Ovary (tissue), 9 donors: ENCODE results near the gene LRRIQ4. TPM values are rescaled to one million over a fixed set of nuclear protein-coding genes. Genes with fewer than 3 reads are reported as not detected.

ENCODE experiments used
- DNase-seq, 5 donors: peaks; one replicate each; pipeline ENCODE4 v3.0.0-alpha.2; 2019 to 2020
- H3K27ac ChIP-seq, 2 donors: fragments of 200-600 bp; one replicate each; pipeline versions ENCODE4 v1.5.1 to v1.8.0; 2019 to 2022
- H3K27me3 ChIP-seq: fragments of 200-600 bp; one replicate; pipeline ENCODE4 v1.8.0; 2022
- H3K36me3 ChIP-seq: fragments of 200-600 bp; sonication (generic); one replicate; pipeline ENCODE4 v1.5.1; 2019
- H3K4me1 ChIP-seq: one replicate; pipeline ENCODE4 v1.8.1; 2013; ENCODE audit warnings: mild to moderate bottlenecking, moderate library complexity; ENCODE audit not compliant: insufficient read depth
- H3K4me3 ChIP-seq: fragments of 200-600 bp; sonication (generic); one replicate; pipeline ENCODE4 v1.5.1; 2017
- H3K9me3 ChIP-seq, 2 donors: fragments of 200-600 bp in 1 of 2; sonication (generic) in 1 of 2; one replicate each; pipeline versions ENCODE4 v1.5.1 to v1.8.1; 2013 to 2019; ENCODE audit warnings: mild to moderate bottlenecking in 1 of 2, moderate library complexity in 1 of 2
- EP300 ChIP-seq: sonication (generic); formaldehyde crosslinking; IDR thresholded peaks from one replicate; pipeline ENCODE4 v1.6.1; 2017; ENCODE audit warnings: antibody characterized with exemption
- POLR2A ChIP-seq: fragments of 450-650 bp; IDR thresholded peaks from one replicate; pipeline ENCODE4 v1.6.1; 2017; ENCODE audit warnings: antibody characterized with exemption, mild to moderate bottlenecking, moderate library complexity
- WGBS, 3 donors: extraction: QIAGEN DNeasy Blood & Tissue Kit in 1 of 3; methylation state at CpG; one replicate each; pipeline versions ENCODE4 v1.1.5 to v1.1.7; 2013 to 2017; 5-methylcytosine and 5-hydroxymethylcytosine counted together
- intact Hi-C, 4 donors: fragments of 100-400 bp; cut with DNase I; formaldehyde crosslinking; loops; one replicate each; pipeline versions ENCODE4 v1.11.0 to v1.15.1; 2022 to 2023
- polyA plus RNA-seq, 2 donors: library from polyadenylated mRNA; stranded (reverse); fragments of 200-250 nt in 1 of 2; fragments of 350-450 nt in 1 of 2; fragmentation: Illumina TruSeq in 1 of 2; extraction: RNeasy Lipid Tissue Mini Kit (QIAGEN cat#74804) in 1 of 2; gene quantifications; one replicate each; pipeline ENCODE4 v1.2.3, GENCODE V29; 2013 to 2014
- total RNA-seq, 7 donors: library from RNA; depleted of rRNA in 2 of 7; stranded (reverse); fragments of >200 nt in 2 of 7; fragmentation: NEBNext Ultra II Directional in 3 of 7; extraction: Animal tissue kit (Norgen Biotek cat#: 25700) in 3 of 7; gene quantifications; one replicate each; pipeline versions ENCODE4 v1.1.0 to v1.2.4, GENCODE V29; 2016 to 2023
- TF ChIP-seq, protein P1 (sequence below), 3 donors: fragments of 450-650 bp in 2 of 3; fragments of 200-600 bp in 1 of 3; IDR thresholded peaks; one replicate each; pipeline versions ENCODE4 v1.5.1 to v1.8.0; 2016 to 2022; ENCODE audit warnings: antibody characterized with exemption in 3 of 3, mild to moderate bottlenecking in 1 of 3
- donor health status: DM: no; HTN: no; CAD: no; lungs with moderate emphysema.
- donor health status: DM: no; HTN: no; CAD: no.
- donor health status: Bipolar disorder and iron deficiency.
- donor health status: DM: yes; HTN: yes; CAD: no.
- donor health status: DM: no; HTN: no; CAD: no.
- donor health status: DM: yes; HTN: yes; CAD: no.

LRRIQ4 gene
- total and polyA plus RNA-seq, 9 donors = 0.05 to 0.43 (median 0.25) TPM; not detected in 2

GRCh38 chr3:169867584-169868210 is 55.0 kb downstream of the LRRIQ4 start:
- Histone ChIP-seq H3K27me3 (no peaks in the 10 kb centered on the region), H3K4me3 (no peak overlapping the region), H3K9me3 (no peaks in the 10 kb centered on the region), H3K27ac (no peak overlapping the region), H3K4me1 (no peaks in the 10 kb centered on the region), H3K36me3 (no peaks in the 10 kb centered on the region)
- WGBS, 3 donors = 91 to 96% (median 95%) methylated on average over 3 of the region's 3 CpGs
- DNase-seq = no peak
- TF ChIP-seq POLR2A (no peak), EP300 (no peak)
- TF ChIP-seq, protein P1, sequence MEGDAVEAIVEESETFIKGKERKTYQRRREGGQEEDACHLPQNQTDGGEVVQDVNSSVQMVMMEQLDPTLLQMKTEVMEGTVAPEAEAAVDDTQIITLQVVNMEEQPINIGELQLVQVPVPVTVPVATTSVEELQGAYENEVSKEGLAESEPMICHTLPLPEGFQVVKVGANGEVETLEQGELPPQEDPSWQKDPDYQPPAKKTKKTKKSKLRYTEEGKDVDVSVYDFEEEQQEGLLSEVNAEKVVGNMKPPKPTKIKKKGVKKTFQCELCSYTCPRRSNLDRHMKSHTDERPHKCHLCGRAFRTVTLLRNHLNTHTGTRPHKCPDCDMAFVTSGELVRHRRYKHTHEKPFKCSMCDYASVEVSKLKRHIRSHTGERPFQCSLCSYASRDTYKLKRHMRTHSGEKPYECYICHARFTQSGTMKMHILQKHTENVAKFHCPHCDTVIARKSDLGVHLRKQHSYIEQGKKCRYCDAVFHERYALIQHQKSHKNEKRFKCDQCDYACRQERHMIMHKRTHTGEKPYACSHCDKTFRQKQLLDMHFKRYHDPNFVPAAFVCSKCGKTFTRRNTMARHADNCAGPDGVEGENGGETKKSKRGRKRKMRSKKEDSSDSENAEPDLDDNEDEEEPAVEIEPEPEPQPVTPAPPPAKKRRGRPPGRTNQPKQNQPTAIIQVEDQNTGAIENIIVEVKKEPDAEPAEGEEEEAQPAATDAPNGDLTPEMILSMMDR (IDR thresholded peaks at IDR 0.05) = no peak
- intact Hi-C loops = no loop called here

GRCh38 chr3:169868369-169868768 is 55.7 kb downstream of the LRRIQ4 start:
- Histone ChIP-seq H3K4me1 (no peaks in the 10 kb centered on the region), H3K4me3 (no peak overlapping the region), H3K27ac (no peak overlapping the region), H3K9me3 (no peaks in the 10 kb centered on the region), H3K36me3 (no peaks in the 10 kb centered on the region), H3K27me3 (no peaks in the 10 kb centered on the region)
- intact Hi-C loops = no loop called here
- TF ChIP-seq POLR2A = no peak
- TF ChIP-seq, protein P1 (IDR thresholded peaks at IDR 0.05) = no peak
- no peak for TF ChIP-seq EP300
- 73 to 75% (median 73%) methylated on average over 2 of the region's 2 CpGs for WGBS, 3 donors
- no peak for DNase-seq

- Histone ChIP-seq H3K4me1 (no peaks in the 10 kb centered on the region), H3K27me3 (no peaks in the 10 kb centered on the region), H3K4me3 (peak within 1 kb of the TSS; percentile 7), H3K36me3 (no peaks in the 10 kb centered on the region), H3K27ac (no peak within 1 kb of the TSS), H3K9me3 (no peaks in the 10 kb centered on the region)
- DNase-seq = no peak
- WGBS, 3 donors = 50 to 55% (median 54%) methylated on average over 2 of the region's 2 CpGs
- TF ChIP-seq POLR2A (no peak), EP300 (no peak)
- TF ChIP-seq, protein P1 (IDR thresholded peaks at IDR 0.05) = no peak
- intact Hi-C loops = no loop called here
Measured at GRCh38 chr3:169869484-169870220, 57.0 kb downstream of the LRRIQ4 start, which contains the start of gene LRRC31. TSS of gene LRRC31 (minus strand) at chr3:169869935. CDS start at chr3:169869807, 128 bp downstream.

DNA sequence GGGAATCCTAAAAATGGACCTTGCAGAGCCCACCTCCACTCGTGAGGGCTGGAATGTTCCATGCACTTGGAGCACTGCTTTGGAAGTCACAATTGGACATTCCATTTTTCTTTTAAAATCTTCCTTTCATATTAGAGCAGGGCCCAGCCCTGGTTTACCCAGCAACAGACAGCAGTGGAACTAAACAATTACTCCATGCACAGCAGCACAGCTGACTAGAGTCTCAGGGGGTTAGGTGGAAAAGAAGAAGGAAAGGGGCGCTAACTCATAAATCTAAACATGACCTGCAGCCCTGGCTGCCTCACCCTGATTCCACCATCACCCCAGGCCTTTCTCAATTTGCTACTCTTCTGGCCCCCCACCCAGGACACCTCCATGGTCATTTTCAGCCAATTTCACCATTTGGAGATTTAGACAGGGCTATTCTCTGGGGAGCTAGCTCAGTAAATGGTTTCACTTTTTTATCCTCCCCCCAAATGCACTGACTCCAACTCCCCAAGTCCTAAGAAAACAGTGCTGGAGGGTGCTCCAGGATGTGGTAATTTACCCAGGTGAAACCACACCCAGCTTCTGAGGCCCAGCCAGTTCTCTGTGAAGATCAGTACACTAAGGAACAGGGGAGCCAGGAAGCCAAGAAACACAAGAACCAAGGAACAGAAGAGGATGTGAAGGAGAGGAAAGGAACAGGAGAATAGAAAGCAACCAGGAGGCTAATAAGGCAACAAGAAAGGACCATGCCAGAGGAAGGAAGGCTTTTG is 58.6 kb downstream of the LRRIQ4 start:
- no peak overlapping the region for H3K27ac ChIP-seq
- no peak for TF ChIP-seq POLR2A
- TF ChIP-seq EP300 = no peak
- TF ChIP-seq, protein P1 (IDR thresholded peaks at IDR 0.05) = no peak
- intact Hi-C loops = no loop called here

More for the DNA sequence above, 58.6 kb downstream of the LRRIQ4 start:
- DNase-seq = no peak
- 74 to 83% (median 82%) methylated on average over 2 of the region's 2 CpGs for WGBS, 3 donors
- H3K4me1 ChIP-seq = no peaks in the 10 kb centered on the region
- H3K36me3 ChIP-seq = no peaks in the 10 kb centered on the region
- H3K9me3 ChIP-seq = no peaks in the 10 kb centered on the region
- no peaks in the 10 kb centered on the region for H3K27me3 ChIP-seq
- no peak overlapping the region for H3K4me3 ChIP-seq
